Endothelial cell of hepatic sinusoid (primary cell): ENCODE measurements around the gene TASP1.

Experiments
- in situ Hi-C: cut with HindIII; loops from 2 replicates; pipeline ENCODE4 v1.10.0; 2017; ENCODE audit warnings: low sequenced_read_pairs

TASP1 gene

GRCh38 chr20:13355411-13355810 lies 283.3 kb downstream of the TASP1 start:
- in situ Hi-C loops = no loop called here

- in situ Hi-C loops = no loop called here
Observed at GRCh38 chr20:13353261-13353945, 285.3 kb downstream of the TASP1 start.

- in situ Hi-C loops = no loop called here
Observed at GRCh38 chr20:13349235-13349604, 289.5 kb downstream of the TASP1 start.

- in situ Hi-C loops = no loop called here
Observed at GRCh38 chr20:13348311-13349234, 290.2 kb downstream of the TASP1 start.

GRCh38 chr20:13344671-13345070 lies 294.1 kb downstream of the TASP1 start:
- in situ Hi-C loops = no loop called here

GRCh38 chr20:13342469-13343242 lies 296.1 kb downstream of the TASP1 start:
- in situ Hi-C loops = no loop called here

GRCh38 chr20:13341737-13342393 lies 296.9 kb downstream of the TASP1 start:
- in situ Hi-C loops = no loop called here

- in situ Hi-C loops = no loop called here
Observed at GRCh38 chr20:13340088-13340487, 298.6 kb downstream of the TASP1 start.
